ENCODE data around the gene AFP. TPM values are rescaled to one million over a fixed set of nuclear protein-coding genes. Genes with fewer than 3 reads are reported as not detected.

The AFP gene
- total and polyA plus RNA-seq, 2 of the 13 experiments (the other 11 are each of a cell fraction or from before 2014, with no cell fraction given) = 9,434 to 13,105 TPM

GRCh38 chr4:73415807-73416238 lies 20.2 kb upstream of the AFP start (continued):
- peak; percentile 64 for TF ChIP-seq HNF1A (IDR thresholded peaks at IDR 0.05; ENCODE audit: low read depth)
- TF ChIP-seq HNF1A (CRISPR knock-in tag; IDR thresholded peaks at IDR 0.05; ENCODE audit: borderline replicate concordance) = peak; percentile 48; the same call in 1 of the 2 replicates
- TF ChIP-seq ZNF12 (CRISPR knock-in tag; IDR thresholded peaks at IDR 0.05) = peak; percentile 37; the same call in 1 of the 2 replicates
- TF ChIP-seq, protein P1, sequence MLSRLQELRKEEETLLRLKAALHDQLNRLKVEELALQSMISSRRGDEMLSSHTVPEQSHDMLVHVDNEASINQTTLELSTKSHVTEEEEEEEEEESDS (CRISPR knock-in tag; IDR thresholded peaks at IDR 0.05; ENCODE audit: borderline replicate concordance) = no peak
- TF ChIP-seq MLX (CRISPR knock-in tag; IDR thresholded peaks at IDR 0.05) = no peak
- no peak for TF ChIP-seq ZSCAN20 (CRISPR knock-in tag; IDR thresholded peaks at IDR 0.05; ENCODE audit: borderline replicate concordance)
- TF ChIP-seq SSRP1 (CRISPR knock-in tag; IDR thresholded peaks at IDR 0.05) = peak; percentile 52
- TF ChIP-seq ZNF260 (CRISPR knock-in tag; IDR thresholded peaks at IDR 0.05; ENCODE audit: borderline replicate concordance, low read depth) = no peak
- no peak; the same call in 1 of the 2 replicates for TF ChIP-seq REPIN1 (CRISPR knock-in tag; IDR thresholded peaks at IDR 0.05; ENCODE audit: borderline replicate concordance, low read depth)
- TF ChIP-seq, protein P2, sequence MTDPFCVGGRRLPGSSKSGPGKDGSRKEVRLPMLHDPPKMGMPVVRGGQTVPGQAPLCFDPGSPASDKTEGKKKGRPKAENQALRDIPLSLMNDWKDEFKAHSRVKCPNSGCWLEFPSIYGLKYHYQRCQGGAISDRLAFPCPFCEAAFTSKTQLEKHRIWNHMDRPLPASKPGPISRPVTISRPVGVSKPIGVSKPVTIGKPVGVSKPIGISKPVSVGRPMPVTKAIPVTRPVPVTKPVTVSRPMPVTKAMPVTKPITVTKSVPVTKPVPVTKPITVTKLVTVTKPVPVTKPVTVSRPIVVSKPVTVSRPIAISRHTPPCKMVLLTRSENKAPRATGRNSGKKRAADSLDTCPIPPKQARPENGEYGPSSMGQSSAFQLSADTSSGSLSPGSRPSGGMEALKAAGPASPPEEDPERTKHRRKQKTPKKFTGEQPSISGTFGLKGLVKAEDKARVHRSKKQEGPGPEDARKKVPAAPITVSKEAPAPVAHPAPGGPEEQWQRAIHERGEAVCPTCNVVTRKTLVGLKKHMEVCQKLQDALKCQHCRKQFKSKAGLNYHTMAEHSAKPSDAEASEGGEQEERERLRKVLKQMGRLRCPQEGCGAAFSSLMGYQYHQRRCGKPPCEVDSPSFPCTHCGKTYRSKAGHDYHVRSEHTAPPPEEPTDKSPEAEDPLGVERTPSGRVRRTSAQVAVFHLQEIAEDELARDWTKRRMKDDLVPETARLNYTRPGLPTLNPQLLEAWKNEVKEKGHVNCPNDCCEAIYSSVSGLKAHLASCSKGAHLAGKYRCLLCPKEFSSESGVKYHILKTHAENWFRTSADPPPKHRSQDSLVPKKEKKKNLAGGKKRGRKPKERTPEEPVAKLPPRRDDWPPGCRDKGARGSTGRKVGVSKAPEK (CRISPR knock-in tag; IDR thresholded peaks at IDR 0.05; ENCODE audit: borderline replicate concordance) = no peak
- peak; percentile 100 for TF ChIP-seq PAF1 (CRISPR knock-in tag; IDR thresholded peaks at IDR 0.05)
- TF ChIP-seq MBD4 (IDR thresholded peaks at IDR 0.05; ENCODE audit: borderline replicate concordance, low read length) = peak; percentile 81; the same call in 1 of the 2 replicates
- peak; percentile 35; the same call in 1 of the 2 replicates for TF ChIP-seq HNF4A (CRISPR knock-in tag; IDR thresholded peaks at IDR 0.05)
- no peak for TF ChIP-seq KDM4B (CRISPR knock-in tag; IDR thresholded peaks at IDR 0.05)
- no peak for TF ChIP-seq ZNF644 (CRISPR knock-in tag; IDR thresholded peaks at IDR 0.05; ENCODE audit: low read depth)
- no peak for TF ChIP-seq FLYWCH1 (CRISPR knock-in tag; IDR thresholded peaks at IDR 0.05)
- TF ChIP-seq PAXIP1 (CRISPR knock-in tag; conservative IDR thresholded peaks at IDR 0.05) = peak; percentile 20; the same call in 1 of the 2 replicates
- TF ChIP-seq YEATS2 (CRISPR knock-in tag; IDR thresholded peaks at IDR 0.05; ENCODE audit: borderline replicate concordance) = peak; percentile 27; the same call in 1 of the 2 replicates
- 0 out of 2 replicates have a peak, but pooled peaks have one; percentile 14 for TF ChIP-seq ELF3 (CRISPR knock-in tag; IDR thresholded peaks at IDR 0.05)
- TF ChIP-seq GATA4 (IDR thresholded peaks at IDR 0.05; ENCODE audit: borderline replicate concordance, low read depth) = peak; percentile 61; the same call in 1 of the 2 replicates
